Tibial artery (tissue), 4 donors: ENCODE measurements around the gene RRAD.
"Not testable (repeated sequence)": the region's sequence is repeated elsewhere in the genome, so short reads cannot be mapped to it uniquely, and the experiment has no call there.

ENCODE experiments used
- DNase-seq, 2 donors: peaks; one replicate each; pipeline ENCODE4 v3.0.0-alpha.2; 2019
- H3K27ac ChIP-seq, 2 donors: fragments of 200-600 bp; sonication (generic) in 1 of 2; 1 replicate in 1 of 2; 2 replicates in 1 of 2; pipeline ENCODE4 v1.5.1; 2018 to 2019; ENCODE audit warnings: mild to moderate bottlenecking in 1 of 2
- H3K27me3 ChIP-seq, 2 donors: fragments of 200-600 bp; sonication (generic) in 1 of 2; one replicate each; pipeline versions ENCODE4 v1.5.1 to v1.6.0; 2016 to 2019
- H3K36me3 ChIP-seq, 3 donors: fragments of 200-600 bp; sonication (generic) in 2 of 3; one replicate each; pipeline ENCODE4 v1.5.1; 2016 to 2019; ENCODE audit warnings: mild to moderate bottlenecking in 2 of 3
- H3K4me1 ChIP-seq, 4 donors: fragments of 200-600 bp; sonication (generic) in 2 of 4; 1 replicate in 3 of 4; 2 replicates in 1 of 4; pipeline ENCODE4 v1.5.1; 2016 to 2019
- H3K4me3 ChIP-seq, 2 donors: fragments of 200-600 bp; sonication (generic) in 1 of 2; 1 replicate in 1 of 2; 2 replicates in 1 of 2; pipeline ENCODE4 v1.5.1; 2018 to 2019; ENCODE audit warnings: mild to moderate bottlenecking in 2 of 2
- H3K9me3 ChIP-seq, 3 donors: fragments of 200-600 bp; sonication (generic) in 1 of 3; one replicate each; pipeline ENCODE4 v1.5.1; 2016 to 2019
- CTCF ChIP-seq, 2 experiments: fragments of 200-600 bp in 1 of 2; fragments of 450-650 bp in 1 of 2; IDR thresholded peaks; one replicate each; pipeline ENCODE4 v1.5.1; 2017 to 2019; ENCODE audit warnings: antibody characterized with exemption in 2 of 2, mild to moderate bottlenecking in 1 of 2, moderate library complexity in 1 of 2
- intact Hi-C: fragments of 100-400 bp; cut with DNase I; formaldehyde crosslinking; loops from one replicate; pipeline ENCODE4 v1.15.0; 2023; ENCODE audit warnings: low total_unique reads

Gene RRAD

DNA sequence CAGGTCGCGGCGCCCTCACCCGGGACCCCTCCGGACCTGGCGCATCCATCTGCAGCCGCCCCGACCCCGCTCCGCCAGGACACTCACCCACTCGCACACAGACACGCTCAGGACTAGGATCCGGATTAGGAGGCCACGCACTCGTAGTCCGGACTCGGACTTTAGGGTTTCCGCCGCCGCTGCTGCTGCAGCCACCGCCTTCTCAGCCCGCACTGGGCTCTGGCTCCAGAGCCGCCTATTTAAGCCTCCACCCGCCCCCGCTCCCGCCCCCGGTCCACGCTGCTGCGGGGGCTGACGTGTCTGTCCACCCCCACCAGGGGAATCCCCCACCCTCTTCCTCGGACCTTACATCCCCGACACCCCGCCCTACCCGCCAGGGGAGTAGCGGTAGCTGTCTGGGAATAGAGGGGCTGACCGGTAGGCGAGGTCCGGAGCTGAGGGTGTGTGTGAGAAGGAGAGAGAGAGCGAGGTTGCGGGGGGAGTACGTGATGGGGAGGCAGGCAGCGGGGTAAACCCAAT lies at the start of gene RRAD:
Gene RRAD (minus strand): TSS at position 214 of the 519 bp plus-strand sequence. CDS start 356 bp downstream, outside the sequence.
- peak; percentile 76 to 92 for DNase-seq
- H3K4me3 ChIP-seq, result peak within 1 kb of the TSS; percentile 82 to 91
- intact Hi-C loops, result loop anchor here (2.0 kb wide), 1 partner anchor 23 kb away; no protein-coding TSS in a partner anchor
- TF ChIP-seq CTCF (IDR thresholded peaks at IDR 0.05), result peak in 1 of 2 experiments; percentile 27
- H3K36me3 ChIP-seq, result peaks cover 12 to 20% (median 20%) of the 10 kb centered on the region in 3 donors
- H3K27ac ChIP-seq, result peak within 1 kb of the TSS; percentile 97
- no peaks in the 10 kb centered on the region for H3K9me3 ChIP-seq
- H3K27me3 ChIP-seq, result no peaks in the 10 kb centered on the region
- peaks cover 0 to 69% (median 55%) of the 10 kb centered on the region in 4 donors for H3K4me1 ChIP-seq

DNA sequence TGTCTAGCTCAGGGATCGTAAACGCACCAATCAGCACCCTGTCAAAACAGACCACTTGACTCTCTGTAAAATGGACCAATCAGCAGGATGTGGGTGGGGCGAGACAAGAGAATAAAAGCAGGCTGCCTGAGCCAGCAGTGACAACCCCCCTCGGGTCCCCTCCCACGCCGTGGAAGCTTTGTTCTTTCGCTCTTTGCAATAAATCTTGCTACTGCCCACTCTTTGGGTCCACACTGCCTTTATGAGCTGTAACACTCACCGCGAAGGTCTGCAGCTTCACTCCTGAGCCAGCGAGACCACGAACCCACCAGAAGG lies 49.6 kb upstream of the RRAD start:
- Histone ChIP-seq H3K4me1 (peaks cover 0 to 13% (median 0%) of the 10 kb centered on the region in 4 donors), H3K27me3 (peaks cover 0 to 23% of the 10 kb centered on the region in 2 donors)
- not testable (repeated sequence) for H3K9me3 ChIP-seq, H3K36me3 ChIP-seq, H3K27ac ChIP-seq, H3K4me3 ChIP-seq, DNase-seq
- intact Hi-C loops, result loop anchor here (10.0 kb wide), 1 partner anchor 210 kb away; the partner anchor contains the start of gene MATCAP1

DNA sequence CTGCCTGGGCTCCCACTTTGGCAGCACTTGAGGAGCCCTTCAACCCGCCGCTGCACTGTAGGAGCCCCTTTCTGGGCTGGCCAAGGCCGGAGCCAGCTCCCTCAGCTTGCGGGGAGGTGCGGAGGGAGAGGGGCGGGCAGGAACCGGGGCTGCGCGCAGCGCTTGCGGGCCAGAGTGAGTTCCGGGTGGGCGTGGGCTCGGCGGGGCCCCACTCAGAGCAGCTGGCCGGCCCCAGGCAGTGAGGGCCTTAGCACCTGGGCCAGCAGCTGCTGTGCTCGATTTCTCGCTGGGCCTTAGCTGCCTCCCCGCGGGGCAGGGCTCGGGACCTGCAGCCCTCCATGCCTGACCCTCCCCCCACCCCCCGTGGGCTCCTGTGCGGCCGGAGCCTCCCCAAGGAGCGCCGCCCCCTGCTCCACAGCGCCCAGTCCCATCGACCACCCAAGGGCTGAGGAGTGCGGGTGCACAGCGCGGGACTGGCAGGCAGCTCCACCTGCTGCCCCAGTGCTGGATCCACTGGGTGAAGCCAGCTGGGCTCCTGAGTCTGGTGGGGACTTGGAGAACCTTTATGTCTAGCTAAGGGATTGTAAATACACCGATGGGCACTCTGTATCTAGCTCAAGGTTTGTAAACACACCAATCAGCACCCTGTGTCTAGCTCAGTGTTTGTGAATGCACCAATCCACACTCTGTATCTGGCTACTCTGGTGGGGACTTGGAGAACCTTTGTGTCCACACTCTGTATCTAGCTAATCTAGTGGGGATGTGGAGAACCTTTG lies 49.0 kb upstream of the RRAD start:
- not testable (repeated sequence) for H3K9me3 ChIP-seq, H3K4me3 ChIP-seq, H3K27ac ChIP-seq, H3K36me3 ChIP-seq, DNase-seq
- intact Hi-C loops, result loop anchor here (10.0 kb wide), 1 partner anchor 210 kb away; the partner anchor contains the start of gene MATCAP1
- H3K27me3 ChIP-seq, result peaks cover 0 to 23% of the 10 kb centered on the region in 2 donors
- peaks cover 0 to 12% (median 0%) of the 10 kb centered on the region in 4 donors for H3K4me1 ChIP-seq

GRCh38 chr16:66973716-66974115 lies 48.4 kb upstream of the RRAD start:
- Histone ChIP-seq H3K36me3 (no peaks in the 10 kb centered on the region), H3K27ac (no peak overlapping the region), H3K27me3 (peaks cover 0 to 23% of the 10 kb centered on the region in 2 donors), H3K4me1 (peaks cover 0 to 6% (median 0%) of the 10 kb centered on the region in 4 donors), H3K9me3 (no peaks in the 10 kb centered on the region), H3K4me3 (no peak overlapping the region)
- no peak for TF ChIP-seq CTCF (IDR thresholded peaks at IDR 0.05)
- DNase-seq, result no peak
- intact Hi-C loops, result loop anchor here (10.0 kb wide), 1 partner anchor 211 kb away; the partner anchor contains the start of gene MATCAP1

DNA sequence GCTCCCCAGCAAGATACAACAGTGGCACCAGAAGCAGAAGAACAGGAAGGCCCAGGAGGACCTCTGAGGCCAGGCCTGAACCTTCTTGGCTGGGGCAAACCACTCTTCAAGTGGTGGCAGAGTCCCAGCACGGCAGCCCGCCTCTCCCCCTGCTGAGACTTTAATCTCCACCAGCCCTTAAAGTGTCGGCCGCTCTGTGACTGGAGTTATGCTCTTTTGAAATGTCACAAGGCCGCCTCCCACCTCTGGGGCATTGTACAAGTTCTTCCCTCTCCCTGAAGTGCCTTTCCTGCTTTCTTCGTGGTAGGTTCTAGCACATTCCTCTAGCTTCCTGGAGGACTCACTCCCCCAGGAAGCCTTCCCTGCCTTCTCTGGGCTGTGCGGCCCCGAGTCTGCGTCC lies 47.6 kb upstream of the RRAD start:
- Histone ChIP-seq H3K36me3 (no peaks in the 10 kb centered on the region), H3K27ac (no peak overlapping the region), H3K4me1 (no peaks in the 10 kb centered on the region), H3K9me3 (no peaks in the 10 kb centered on the region), H3K27me3 (peaks cover 0 to 23% of the 10 kb centered on the region in 2 donors), H3K4me3 (no peak overlapping the region)
- intact Hi-C loops, result loop anchor here (10.0 kb wide), 1 partner anchor 212 kb away; the partner anchor contains the start of gene MATCAP1
- DNase-seq, result no peak
- no peak for TF ChIP-seq CTCF (IDR thresholded peaks at IDR 0.05)

- H3K4me1 ChIP-seq, result no peaks in the 10 kb centered on the region
- H3K9me3 ChIP-seq, result no peaks in the 10 kb centered on the region
- TF ChIP-seq CTCF (IDR thresholded peaks at IDR 0.05), result no peak
- intact Hi-C loops, result loop anchor here (10.0 kb wide), 1 partner anchor 214 kb away; the partner anchor contains the start of gene MATCAP1
- no peak overlapping the region for H3K27ac ChIP-seq
- no peak overlapping the region for H3K4me3 ChIP-seq
- H3K27me3 ChIP-seq, result peaks cover 0 to 17% of the 10 kb centered on the region in 2 donors
- no peaks in the 10 kb centered on the region for H3K36me3 ChIP-seq
- DNase-seq, result no peak
Measured at GRCh38 chr16:66970775-66971720, 45.7 kb upstream of the RRAD start.
